Measurements from ENCODE around the gene GPATCH2L.

GPATCH2L gene

GRCh38 chr14:76186308-76187027, 34.7 kb downstream of the GPATCH2L start:
- Histone ChIP-seq H3K27me3 (ENCODE audit: insufficient read depth, insufficient read length) (no peaks in the 10 kb centered on the region), H3K36me3 (ENCODE audit: insufficient read depth, insufficient read length, low read length) (peaks cover 50% of the 10 kb centered on the region), H3K9me3 (ENCODE audit: insufficient read depth, low read length) (no peaks in the 10 kb centered on the region), H3K4me1 (ENCODE audit: insufficient read depth, insufficient read length) (no peaks in the 10 kb centered on the region), H3K9ac (ENCODE audit: insufficient read length, low read depth) (no peak overlapping the region), H3K4me3 (ENCODE audit: insufficient read length, low read depth) (no peak overlapping the region)
- no peak for TF ChIP-seq ZNF274 (IDR thresholded peaks at IDR 0.05; ENCODE audit: low read depth, low read length)
- TF ChIP-seq SUZ12 (IDR thresholded peaks at IDR 0.05; ENCODE audit: extremely low read depth, insufficient read depth, insufficient read length), result no peak
- no peak for TF ChIP-seq YY1 (IDR thresholded peaks at IDR 0.05; ENCODE audit: insufficient read depth, insufficient read length)
- no peak for DNase-seq (ENCODE audit: low read depth, low spot score)

DNA sequence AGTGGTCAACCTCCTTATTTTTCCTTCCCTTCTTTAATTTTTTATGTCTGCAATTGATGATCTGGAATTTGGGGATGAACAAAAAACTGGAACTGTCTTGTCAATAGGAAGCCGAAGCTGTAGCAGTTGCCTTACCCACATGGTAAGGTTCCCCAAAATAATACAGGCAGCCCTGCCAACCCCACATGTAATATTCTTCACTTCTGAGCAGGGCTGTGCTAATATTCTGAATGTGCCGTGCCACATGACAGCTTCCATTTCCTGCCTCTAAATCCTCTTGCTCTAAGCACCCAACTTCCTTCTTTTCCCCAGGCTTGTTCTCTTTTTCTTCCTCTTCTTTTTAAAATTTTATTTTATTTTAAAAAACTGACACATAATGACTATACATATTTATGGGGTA, 39.6 kb downstream of the GPATCH2L start:
- Histone ChIP-seq H3K9me3 (ENCODE audit: insufficient read depth, low read length) (no peaks in the 10 kb centered on the region), H3K36me3 (ENCODE audit: insufficient read depth, insufficient read length, low read length) (peaks cover 47% of the 10 kb centered on the region), H3K9ac (ENCODE audit: insufficient read length, low read depth) (no peak overlapping the region), H3K4me3 (ENCODE audit: insufficient read length, low read depth) (no peak overlapping the region), H3K27me3 (ENCODE audit: insufficient read depth, insufficient read length) (no peaks in the 10 kb centered on the region), H3K4me1 (ENCODE audit: insufficient read depth, insufficient read length) (no peaks in the 10 kb centered on the region)
- no peak for DNase-seq (ENCODE audit: low read depth, low spot score)
- TF ChIP-seq YY1 (IDR thresholded peaks at IDR 0.05; ENCODE audit: insufficient read depth, insufficient read length) (no peak), SUZ12 (IDR thresholded peaks at IDR 0.05; ENCODE audit: extremely low read depth, insufficient read depth, insufficient read length) (no peak), ZNF274 (IDR thresholded peaks at IDR 0.05; ENCODE audit: low read depth, low read length) (no peak)

DNA sequence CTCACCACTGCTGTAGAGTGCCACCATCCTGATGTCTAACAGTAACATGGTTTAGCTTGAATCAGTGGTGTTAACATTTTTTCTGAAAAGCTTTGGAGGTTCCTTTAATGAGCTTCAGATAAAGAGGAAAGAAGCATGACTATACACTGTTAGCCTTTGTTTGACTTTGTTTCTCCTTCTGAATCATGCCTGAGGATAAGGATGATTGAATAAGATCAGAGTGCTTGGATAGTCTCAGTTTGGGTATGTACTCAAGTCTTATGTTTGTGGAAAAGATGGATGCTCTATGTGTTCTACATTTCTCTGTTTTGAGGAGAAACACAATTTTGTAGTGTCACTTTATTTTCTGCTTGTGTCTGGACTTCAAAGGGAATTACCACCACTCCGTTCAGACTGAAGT, 42.0 kb downstream of the GPATCH2L start:
- Histone ChIP-seq H3K4me3 (ENCODE audit: insufficient read length, low read depth) (no peak overlapping the region), H3K36me3 (ENCODE audit: insufficient read depth, insufficient read length, low read length) (peaks cover 61% of the 10 kb centered on the region), H3K9ac (ENCODE audit: insufficient read length, low read depth) (no peak overlapping the region), H3K27me3 (ENCODE audit: insufficient read depth, insufficient read length) (no peaks in the 10 kb centered on the region), H3K9me3 (ENCODE audit: insufficient read depth, low read length) (no peaks in the 10 kb centered on the region), H3K4me1 (ENCODE audit: insufficient read depth, insufficient read length) (no peaks in the 10 kb centered on the region)
- TF ChIP-seq SUZ12 (IDR thresholded peaks at IDR 0.05; ENCODE audit: extremely low read depth, insufficient read depth, insufficient read length) (no peak), YY1 (IDR thresholded peaks at IDR 0.05; ENCODE audit: insufficient read depth, insufficient read length) (no peak), ZNF274 (IDR thresholded peaks at IDR 0.05; ENCODE audit: low read depth, low read length) (no peak)
- no peak for DNase-seq (ENCODE audit: low read depth, low spot score)

DNA sequence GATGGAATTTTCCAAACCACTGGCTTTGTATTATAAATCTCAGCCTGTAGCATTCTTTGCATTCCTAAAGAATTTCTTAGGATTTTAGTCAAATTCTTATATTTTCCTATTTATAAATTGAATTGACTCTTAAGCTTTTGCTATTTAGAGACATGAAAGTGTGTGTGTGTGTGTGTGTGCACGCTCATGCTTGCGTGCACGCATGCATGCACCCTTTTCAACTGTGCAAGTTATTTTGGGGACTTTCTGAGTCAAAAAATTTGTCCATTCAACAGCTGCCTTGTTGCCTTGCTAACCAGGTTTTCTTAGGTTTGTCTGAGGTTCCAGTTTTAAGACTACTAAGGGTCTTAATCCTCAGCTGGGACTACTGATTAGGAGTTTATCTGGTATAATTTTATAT, 42.6 kb downstream of the GPATCH2L start:
- H3K27me3 ChIP-seq (ENCODE audit: insufficient read depth, insufficient read length), result no peaks in the 10 kb centered on the region
- TF ChIP-seq ZNF274 (IDR thresholded peaks at IDR 0.05; ENCODE audit: low read depth, low read length) (no peak), SUZ12 (IDR thresholded peaks at IDR 0.05; ENCODE audit: extremely low read depth, insufficient read depth, insufficient read length) (no peak), YY1 (IDR thresholded peaks at IDR 0.05; ENCODE audit: insufficient read depth, insufficient read length) (no peak)
- H3K36me3 ChIP-seq (ENCODE audit: insufficient read depth, insufficient read length, low read length), result peaks cover 62% of the 10 kb centered on the region
- H3K9ac ChIP-seq (ENCODE audit: insufficient read length, low read depth), result no peak overlapping the region
- no peaks in the 10 kb centered on the region for H3K9me3 ChIP-seq (ENCODE audit: insufficient read depth, low read length)
- H3K4me3 ChIP-seq (ENCODE audit: insufficient read length, low read depth), result no peak overlapping the region
- DNase-seq (ENCODE audit: low read depth, low spot score), result no peak
- H3K4me1 ChIP-seq (ENCODE audit: insufficient read depth, insufficient read length), result no peaks in the 10 kb centered on the region

GRCh38 chr14:76195003-76195402, 43.3 kb downstream of the GPATCH2L start:
- Histone ChIP-seq H3K9me3 (ENCODE audit: insufficient read depth, low read length) (no peaks in the 10 kb centered on the region), H3K4me1 (ENCODE audit: insufficient read depth, insufficient read length) (no peaks in the 10 kb centered on the region), H3K36me3 (ENCODE audit: insufficient read depth, insufficient read length, low read length) (peaks cover 67% of the 10 kb centered on the region), H3K4me3 (ENCODE audit: insufficient read length, low read depth) (no peak overlapping the region), H3K27me3 (ENCODE audit: insufficient read depth, insufficient read length) (no peaks in the 10 kb centered on the region), H3K9ac (ENCODE audit: insufficient read length, low read depth) (no peak overlapping the region)
- no peak for TF ChIP-seq SUZ12 (IDR thresholded peaks at IDR 0.05; ENCODE audit: extremely low read depth, insufficient read depth, insufficient read length)
- no peak for TF ChIP-seq YY1 (IDR thresholded peaks at IDR 0.05; ENCODE audit: insufficient read depth, insufficient read length)
- no peak for TF ChIP-seq ZNF274 (IDR thresholded peaks at IDR 0.05; ENCODE audit: low read depth, low read length)
- no peak for DNase-seq (ENCODE audit: low read depth, low spot score)

DNA sequence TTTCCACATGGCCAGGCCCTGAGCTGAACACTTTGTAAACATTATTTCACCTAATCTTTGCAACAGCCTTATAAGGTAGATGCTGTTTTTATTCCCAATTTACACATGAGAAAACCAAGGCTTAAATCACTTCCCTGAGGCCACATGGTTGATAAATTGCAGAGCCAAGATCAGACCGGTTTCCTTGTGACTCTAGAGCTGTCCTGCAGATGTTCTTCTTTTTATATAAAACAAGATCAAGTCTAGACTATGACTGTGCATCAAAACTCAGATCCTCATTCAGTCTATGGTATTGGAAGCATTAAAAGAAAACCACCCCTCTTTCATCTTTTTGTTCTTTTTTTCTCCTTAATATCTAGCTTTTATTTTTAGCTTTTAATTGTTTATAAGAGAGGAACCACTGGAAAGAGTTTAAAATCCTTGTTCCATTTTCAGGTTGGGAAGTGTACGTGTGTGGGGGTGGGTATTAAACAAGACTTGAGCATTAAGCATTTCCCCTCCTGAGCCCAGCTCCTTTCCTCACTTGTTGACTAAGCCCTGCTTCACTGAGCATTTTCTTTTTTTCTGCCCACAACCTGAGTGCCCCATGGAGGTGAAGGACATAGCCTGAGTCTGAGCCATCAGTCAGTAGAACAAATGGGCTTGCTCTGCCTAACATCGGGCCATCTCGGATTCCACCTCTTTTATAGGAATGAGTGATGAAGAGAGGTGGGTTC, 45.4 kb downstream of the GPATCH2L start:
- H3K4me1 ChIP-seq (ENCODE audit: insufficient read depth, insufficient read length), result no peaks in the 10 kb centered on the region
- no peak overlapping the region for H3K4me3 ChIP-seq (ENCODE audit: insufficient read length, low read depth)
- H3K9me3 ChIP-seq (ENCODE audit: insufficient read depth, low read length), result no peaks in the 10 kb centered on the region
- DNase-seq (ENCODE audit: low read depth, low spot score), result no peak
- H3K9ac ChIP-seq (ENCODE audit: insufficient read length, low read depth), result no peak overlapping the region
- TF ChIP-seq ZNF274 (IDR thresholded peaks at IDR 0.05; ENCODE audit: low read depth, low read length), result no peak
- no peaks in the 10 kb centered on the region for H3K27me3 ChIP-seq (ENCODE audit: insufficient read depth, insufficient read length)
- peaks cover 59% of the 10 kb centered on the region for H3K36me3 ChIP-seq (ENCODE audit: insufficient read depth, insufficient read length, low read length)

DNA sequence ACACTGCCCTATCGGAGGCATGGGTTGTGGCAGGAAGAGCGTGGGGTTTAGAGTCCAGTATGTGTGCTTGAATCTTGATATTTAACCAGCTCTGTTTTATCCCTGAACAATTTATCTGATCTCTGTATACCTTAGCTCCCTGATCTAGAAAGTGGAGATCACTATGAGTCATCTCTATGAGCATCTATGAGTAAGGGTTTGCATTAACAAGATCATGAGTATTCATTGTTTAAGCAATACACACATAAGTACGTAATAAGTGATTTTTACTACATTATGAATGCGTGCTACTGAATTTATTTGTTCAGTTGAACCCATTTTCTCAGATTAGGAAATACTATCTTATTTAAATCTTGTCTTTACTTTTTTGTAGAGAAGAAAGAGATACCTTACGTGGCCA, 49.4 kb downstream of the GPATCH2L start:
- H3K9me3 ChIP-seq (ENCODE audit: insufficient read depth, low read length), result no peaks in the 10 kb centered on the region
- no peak overlapping the region for H3K9ac ChIP-seq (ENCODE audit: insufficient read length, low read depth)
- DNase-seq (ENCODE audit: low read depth, low spot score), result no peak
- no peak overlapping the region for H3K4me3 ChIP-seq (ENCODE audit: insufficient read length, low read depth)
- TF ChIP-seq YY1 (IDR thresholded peaks at IDR 0.05; ENCODE audit: insufficient read depth, insufficient read length) (no peak), SUZ12 (IDR thresholded peaks at IDR 0.05; ENCODE audit: extremely low read depth, insufficient read depth, insufficient read length) (no peak), ZNF274 (IDR thresholded peaks at IDR 0.05; ENCODE audit: low read depth, low read length) (no peak)
- H3K27me3 ChIP-seq (ENCODE audit: insufficient read depth, insufficient read length), result no peaks in the 10 kb centered on the region
- H3K4me1 ChIP-seq (ENCODE audit: insufficient read depth, insufficient read length), result no peaks in the 10 kb centered on the region
- peaks cover 45% of the 10 kb centered on the region for H3K36me3 ChIP-seq (ENCODE audit: insufficient read depth, insufficient read length, low read length)
